NCI-H69 (cell line): ENCODE measurements around the gene FNBP1.
"Not testable (repeated sequence)": the region's sequence is repeated elsewhere in the genome, so short reads cannot be mapped to it uniquely, and the experiment has no call there.

Source experiments
- DNase-seq: peaks from one replicate; lab custom pipeline; 2025; lab: John Stamatoyannopoulos, UW

The FNBP1 gene

GRCh38 chr9:129994882-129995281, 48.1 kb downstream of the FNBP1 start:
- DNase-seq: no peak

DNA sequence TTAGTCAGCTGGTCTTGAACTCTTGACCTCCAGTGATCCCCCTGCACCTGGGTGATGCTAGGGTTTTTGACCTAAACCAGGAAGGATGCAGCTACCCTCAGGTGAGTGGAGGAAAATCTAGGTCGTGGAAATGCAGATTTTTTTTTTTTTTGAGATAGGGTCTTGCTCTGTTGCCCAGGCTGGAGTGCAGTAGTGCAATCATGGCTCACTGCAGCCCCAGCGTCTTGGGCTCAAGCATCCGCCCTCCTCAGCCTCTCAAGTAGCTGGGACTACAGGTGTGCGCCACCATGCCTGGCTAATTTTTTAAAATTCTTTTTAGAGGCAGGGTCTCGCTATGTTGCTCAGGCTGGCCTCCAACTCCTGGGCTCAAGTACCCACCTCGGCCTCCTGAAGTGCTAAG, 51.9 kb downstream of the FNBP1 start:
- DNase-seq: not testable (repeated sequence)

DNA sequence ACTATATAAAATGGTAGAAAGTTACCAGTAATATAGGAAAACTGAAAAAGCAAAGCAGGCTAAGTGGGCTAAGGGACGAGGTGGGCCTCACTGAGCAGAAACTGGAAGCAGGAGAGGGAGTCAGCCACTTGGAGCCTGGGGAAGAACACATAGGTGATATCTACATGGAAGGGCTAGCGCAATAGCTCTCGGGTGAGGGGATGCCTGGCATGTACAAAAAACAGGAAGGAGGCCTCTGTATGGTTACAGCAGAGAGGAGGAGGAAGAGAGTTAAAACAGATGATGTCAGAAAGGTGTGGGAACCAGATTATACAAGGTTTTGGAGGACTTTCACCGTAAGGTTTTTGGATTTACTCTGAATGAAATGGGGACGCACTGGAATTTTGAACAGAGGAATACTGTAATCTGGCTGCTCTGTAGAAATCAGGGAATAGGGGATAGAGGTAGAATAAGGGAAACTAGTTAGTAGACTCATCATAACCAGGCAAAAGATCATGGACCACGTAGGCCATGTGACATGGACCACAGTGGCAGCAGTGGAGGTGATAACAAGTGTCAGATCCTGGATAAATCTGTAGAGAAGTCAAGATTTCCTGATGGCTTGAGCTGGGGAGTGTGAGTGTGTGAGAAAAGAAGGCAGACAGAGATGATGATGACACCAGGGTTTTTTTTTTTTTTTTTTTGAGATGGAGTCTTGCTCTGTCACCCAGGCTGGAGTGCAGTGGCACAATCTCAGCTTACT, 52.5 kb downstream of the FNBP1 start:
- no peak for DNase-seq

- DNase-seq: no peak
Observed at GRCh38 chr9:129989740-129990139, 53.2 kb downstream of the FNBP1 start.

GRCh38 chr9:129989362-129989708, 53.7 kb downstream of the FNBP1 start:
- no peak for DNase-seq

GRCh38 chr9:129988607-129989361, 54.2 kb downstream of the FNBP1 start:
- DNase-seq: no peak

- DNase-seq: no peak
Observed at GRCh38 chr9:129987941-129988340, 55.0 kb downstream of the FNBP1 start.

- DNase-seq: no peak
Observed at GRCh38 chr9:129987047-129987446, 55.9 kb downstream of the FNBP1 start.

DNA sequence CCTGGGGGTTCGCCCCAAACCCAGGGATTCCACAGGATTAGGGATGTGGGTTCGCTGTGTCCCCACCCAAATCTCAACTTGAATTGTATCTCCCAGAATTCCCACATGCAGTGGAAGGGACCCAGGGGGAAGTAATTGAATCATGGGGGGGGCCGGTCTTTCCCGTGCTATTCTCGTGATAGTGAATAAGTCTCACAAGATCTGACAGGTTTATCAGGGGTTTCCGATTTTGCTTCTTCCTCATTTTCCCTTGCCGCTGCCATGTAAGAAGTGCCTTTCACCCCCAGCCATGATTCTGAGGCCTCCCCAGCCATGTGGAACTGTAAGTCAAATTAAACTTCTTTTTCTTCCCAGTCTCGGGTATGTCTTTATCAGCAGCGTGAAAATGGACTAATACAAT, 58.4 kb downstream of the FNBP1 start:
- not testable (repeated sequence) for DNase-seq

GRCh38 chr9:129983891-129984290, 59.1 kb downstream of the FNBP1 start:
- no peak for DNase-seq

GRCh38 chr9:129981180-129981907, 61.6 kb downstream of the FNBP1 start:
- DNase-seq: no peak

GRCh38 chr9:129980224-129980623, 62.8 kb downstream of the FNBP1 start:
- DNase-seq: not testable (repeated sequence)

- peak; percentile 81 for DNase-seq
Observed at GRCh38 chr9:129979071-129979745, 63.8 kb downstream of the FNBP1 start.

DNA sequence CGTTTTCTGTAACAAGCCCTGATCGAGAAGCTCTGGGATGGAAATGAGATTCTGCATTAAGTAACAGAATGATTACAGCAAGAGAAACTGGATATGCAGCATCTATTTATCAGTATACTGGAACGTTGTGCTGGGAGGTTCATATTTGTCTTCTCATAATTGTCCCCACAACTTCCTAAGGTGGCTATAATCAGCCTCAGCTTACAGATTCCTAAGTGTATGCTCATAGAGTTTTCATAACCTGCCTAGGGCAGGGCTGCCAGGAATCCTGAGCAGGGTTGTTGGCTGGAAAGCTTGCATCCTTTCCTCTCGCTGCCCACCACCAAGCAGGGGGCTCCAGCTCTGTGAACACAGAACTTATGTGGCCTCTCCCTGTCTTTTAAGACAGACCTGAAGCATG, 70.2 kb downstream of the FNBP1 start:
- no peak for DNase-seq

DNA sequence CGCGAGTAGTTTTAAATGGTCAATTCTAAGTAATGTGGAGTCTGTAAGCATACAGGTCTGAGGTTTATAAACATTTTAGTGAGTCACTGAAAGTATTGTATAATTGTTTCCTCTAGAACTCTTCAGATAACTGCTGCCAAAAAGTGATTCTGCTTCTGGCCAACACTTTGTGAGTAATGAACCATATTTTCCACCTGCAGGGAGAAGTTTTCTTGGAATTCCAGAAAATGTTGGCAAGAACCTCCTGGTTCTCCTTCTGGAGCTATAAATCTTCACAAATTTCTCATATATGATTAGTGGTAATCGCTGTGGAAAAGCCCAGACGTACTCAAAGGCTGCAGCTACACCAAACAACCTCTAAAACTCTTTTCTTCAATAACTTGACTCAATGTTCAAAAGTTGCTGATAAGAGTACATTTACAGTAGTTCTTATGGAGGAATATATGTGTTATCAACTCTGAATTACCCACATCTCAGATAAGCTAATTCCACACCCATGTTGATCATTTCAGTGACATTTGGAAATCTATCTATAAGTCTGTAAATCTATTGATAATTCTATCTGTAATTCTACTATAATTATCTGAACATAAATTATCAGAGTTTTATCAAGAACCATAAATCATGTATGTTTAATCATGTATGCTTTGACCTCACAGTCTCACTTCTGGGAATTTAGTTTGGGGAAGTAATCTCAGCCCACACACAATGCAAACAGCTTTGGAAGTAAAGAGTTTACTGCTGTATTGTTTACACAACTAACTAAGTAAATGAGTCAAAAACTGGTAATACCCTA, 74.1 kb downstream of the FNBP1 start:
- DNase-seq: peak; percentile 13

DNA sequence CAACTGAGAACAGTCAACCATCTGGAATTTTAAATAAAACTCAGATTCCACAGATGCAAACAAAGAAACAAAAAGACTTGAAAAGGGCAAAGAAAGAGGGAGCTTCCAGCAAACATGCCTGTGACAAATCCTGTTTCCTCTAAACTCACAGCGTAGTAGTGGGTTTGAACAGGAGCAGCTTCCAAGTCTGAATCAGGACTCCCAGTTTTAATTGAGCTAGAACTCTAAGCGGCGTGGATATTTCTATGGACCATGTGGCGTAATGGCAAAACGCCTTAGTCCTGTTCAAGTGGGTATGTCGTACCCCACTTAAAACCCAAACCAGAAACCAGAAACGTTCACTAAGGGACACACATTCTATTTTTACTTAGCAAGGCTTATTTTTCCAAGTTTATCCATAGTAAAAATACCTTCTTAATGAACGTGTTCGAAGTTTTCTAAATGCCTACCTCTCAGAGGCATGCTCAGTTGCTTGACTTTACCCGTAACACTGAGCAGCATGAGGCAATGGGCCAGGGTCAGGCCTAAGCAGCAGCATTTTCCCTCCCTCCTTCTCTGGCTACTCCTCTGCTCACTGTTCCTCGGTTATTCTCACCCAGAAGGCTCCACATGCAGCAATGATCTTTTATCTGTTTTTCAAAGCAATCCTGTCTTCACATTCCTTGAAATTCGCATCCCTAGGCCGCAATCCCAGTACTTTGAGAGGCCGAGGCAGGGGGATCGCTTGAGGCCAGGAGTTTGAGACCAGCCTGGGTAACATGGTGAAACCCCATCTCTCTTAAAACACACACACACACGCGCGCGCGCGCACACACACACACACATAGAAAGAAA, 77.9 kb downstream of the FNBP1 start:
- DNase-seq: no peak

- DNase-seq: peak; percentile 51
Observed at GRCh38 chr9:129962889-129963703, 79.9 kb downstream of the FNBP1 start.

DNA sequence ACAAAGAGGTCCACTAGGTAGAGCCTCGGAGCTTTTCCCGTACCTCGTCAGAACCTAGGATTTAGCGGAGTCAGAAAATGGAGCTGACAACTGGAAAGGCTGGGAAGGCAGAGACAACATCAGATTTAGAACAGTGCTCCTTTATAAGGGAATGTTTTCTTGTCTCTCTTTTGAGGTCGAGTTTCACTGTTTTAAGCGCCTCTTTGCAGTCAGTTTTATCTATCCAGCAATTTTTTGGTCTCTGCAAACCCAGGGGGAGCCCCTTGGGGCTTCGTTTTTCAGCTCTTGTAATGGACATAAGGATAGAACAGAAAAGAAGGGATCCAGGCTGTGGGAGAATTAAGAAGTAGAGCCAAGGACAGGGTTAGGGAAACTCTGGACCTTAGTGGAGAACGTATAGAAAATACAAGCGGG, 80.5 kb downstream of the FNBP1 start:
- DNase-seq: no peak

GRCh38 chr9:129958796-129959195, 84.2 kb downstream of the FNBP1 start:
- DNase-seq: no peak
